Tibial artery (tissue), 4 donors: ENCODE data around the gene CSAD.

ENCODE experiments used
- DNase-seq, 2 donors: peaks; one replicate each; pipeline ENCODE4 v3.0.0-alpha.2; 2019
- H3K27ac ChIP-seq, 2 donors: fragments of 200-600 bp; sonication (generic) in 1 of 2; 1 replicate in 1 of 2; 2 replicates in 1 of 2; pipeline ENCODE4 v1.5.1; 2018 to 2019; ENCODE audit warnings: mild to moderate bottlenecking in 1 of 2
- H3K27me3 ChIP-seq, 2 donors: fragments of 200-600 bp; sonication (generic) in 1 of 2; one replicate each; pipeline versions ENCODE4 v1.5.1 to v1.6.0; 2016 to 2019
- H3K36me3 ChIP-seq, 3 donors: fragments of 200-600 bp; sonication (generic) in 2 of 3; one replicate each; pipeline ENCODE4 v1.5.1; 2016 to 2019; ENCODE audit warnings: mild to moderate bottlenecking in 2 of 3
- H3K4me1 ChIP-seq, 4 donors: fragments of 200-600 bp; sonication (generic) in 2 of 4; 1 replicate in 3 of 4; 2 replicates in 1 of 4; pipeline ENCODE4 v1.5.1; 2016 to 2019
- H3K4me3 ChIP-seq, 2 donors: fragments of 200-600 bp; sonication (generic) in 1 of 2; 1 replicate in 1 of 2; 2 replicates in 1 of 2; pipeline ENCODE4 v1.5.1; 2018 to 2019; ENCODE audit warnings: mild to moderate bottlenecking in 2 of 2
- H3K9me3 ChIP-seq, 3 donors: fragments of 200-600 bp; sonication (generic) in 1 of 3; one replicate each; pipeline ENCODE4 v1.5.1; 2016 to 2019
- intact Hi-C: fragments of 100-400 bp; cut with DNase I; formaldehyde crosslinking; loops from one replicate; pipeline ENCODE4 v1.15.0; 2023; ENCODE audit warnings: low total_unique reads
- TF ChIP-seq, protein P1 (sequence below), 2 experiments: fragments of 200-600 bp in 1 of 2; fragments of 450-650 bp in 1 of 2; IDR thresholded peaks; one replicate each; pipeline ENCODE4 v1.5.1; 2017 to 2019; ENCODE audit warnings: antibody characterized with exemption in 2 of 2, mild to moderate bottlenecking in 1 of 2, moderate library complexity in 1 of 2

CSAD gene

DNA sequence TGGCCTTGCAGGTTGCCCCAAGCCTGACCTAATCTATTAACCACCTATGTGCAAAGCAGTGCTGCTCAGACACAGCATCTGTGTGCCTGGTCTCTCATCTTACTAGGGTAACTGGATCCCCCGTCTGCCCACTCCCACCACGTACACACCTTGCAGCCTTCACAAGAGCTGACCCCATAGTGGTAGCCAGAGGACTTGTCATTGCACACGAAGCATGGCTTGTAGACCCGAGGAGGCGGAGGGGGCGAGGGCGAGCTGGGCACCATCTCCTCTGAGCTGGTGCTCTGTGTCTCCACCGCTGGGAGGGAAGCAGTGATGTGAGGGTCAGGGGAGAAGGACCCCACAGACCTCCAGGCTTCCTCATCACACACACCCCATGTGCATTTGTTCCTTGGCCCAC, 34.8 kb upstream of the CSAD start:
- peak in 1 of 2 donors; percentile 61 for DNase-seq
- H3K9me3 ChIP-seq: no peaks in the 10 kb centered on the region
- peaks cover 4 to 46% (median 35%) of the 10 kb centered on the region in 4 donors for H3K4me1 ChIP-seq
- no peak overlapping the region for H3K4me3 ChIP-seq
- peak overlapping the region in 1 of 2 donors; percentile 11 for H3K27ac ChIP-seq
- TF ChIP-seq, protein P1, sequence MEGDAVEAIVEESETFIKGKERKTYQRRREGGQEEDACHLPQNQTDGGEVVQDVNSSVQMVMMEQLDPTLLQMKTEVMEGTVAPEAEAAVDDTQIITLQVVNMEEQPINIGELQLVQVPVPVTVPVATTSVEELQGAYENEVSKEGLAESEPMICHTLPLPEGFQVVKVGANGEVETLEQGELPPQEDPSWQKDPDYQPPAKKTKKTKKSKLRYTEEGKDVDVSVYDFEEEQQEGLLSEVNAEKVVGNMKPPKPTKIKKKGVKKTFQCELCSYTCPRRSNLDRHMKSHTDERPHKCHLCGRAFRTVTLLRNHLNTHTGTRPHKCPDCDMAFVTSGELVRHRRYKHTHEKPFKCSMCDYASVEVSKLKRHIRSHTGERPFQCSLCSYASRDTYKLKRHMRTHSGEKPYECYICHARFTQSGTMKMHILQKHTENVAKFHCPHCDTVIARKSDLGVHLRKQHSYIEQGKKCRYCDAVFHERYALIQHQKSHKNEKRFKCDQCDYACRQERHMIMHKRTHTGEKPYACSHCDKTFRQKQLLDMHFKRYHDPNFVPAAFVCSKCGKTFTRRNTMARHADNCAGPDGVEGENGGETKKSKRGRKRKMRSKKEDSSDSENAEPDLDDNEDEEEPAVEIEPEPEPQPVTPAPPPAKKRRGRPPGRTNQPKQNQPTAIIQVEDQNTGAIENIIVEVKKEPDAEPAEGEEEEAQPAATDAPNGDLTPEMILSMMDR (IDR thresholded peaks at IDR 0.05): no peak
- H3K27me3 ChIP-seq: no peaks in the 10 kb centered on the region
- intact Hi-C loops: loop anchor here (2.0 kb wide), 1 partner anchor 35 kb away; no protein-coding TSS in a partner anchor
- H3K36me3 ChIP-seq: peaks cover 44 to 60% (median 47%) of the 10 kb centered on the region in 3 donors

DNA sequence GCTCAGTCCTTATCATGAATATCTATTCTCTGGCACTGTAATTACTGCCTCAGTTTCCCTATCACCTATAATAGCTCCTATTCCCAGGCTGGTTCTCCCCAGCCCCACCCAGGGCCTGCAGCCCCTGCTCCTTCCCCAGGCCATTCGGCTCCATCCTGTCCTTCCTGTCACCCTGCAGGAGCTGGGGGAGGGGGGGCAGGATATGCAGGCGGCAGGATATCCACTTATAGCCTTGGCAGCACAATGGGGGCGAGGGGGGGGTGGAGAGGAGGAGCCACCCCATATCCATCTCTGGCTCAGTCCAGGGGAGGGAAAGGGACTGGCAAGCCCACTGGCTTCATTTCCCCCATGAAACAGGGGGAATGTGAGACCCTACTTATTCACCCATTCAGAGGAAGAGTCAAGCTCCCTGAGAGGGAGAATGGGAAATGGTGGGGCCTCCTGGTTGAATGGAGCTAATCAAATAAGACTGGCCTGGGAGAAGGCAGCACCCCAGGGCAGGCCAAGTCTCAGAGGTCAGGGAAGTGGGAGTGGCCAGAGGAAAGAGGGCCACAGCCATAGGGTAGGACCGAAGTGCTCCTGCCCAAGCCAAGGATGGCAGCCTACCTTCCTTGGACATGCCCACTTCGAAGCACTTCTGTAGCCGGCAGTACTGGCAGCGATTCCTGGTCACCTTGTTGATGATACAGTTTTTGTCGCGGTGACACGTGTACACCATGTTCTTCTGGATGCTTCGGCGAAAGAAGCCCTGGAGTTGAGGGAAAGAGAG, 34.1 kb upstream of the CSAD start:
- Histone ChIP-seq H3K27ac (peak overlapping the region in 1 of 2 donors; percentile 11), H3K9me3 (no peaks in the 10 kb centered on the region), H3K36me3 (peaks cover 48 to 66% (median 53%) of the 10 kb centered on the region in 3 donors), H3K4me1 (peaks cover 4 to 46% (median 35%) of the 10 kb centered on the region in 4 donors), H3K27me3 (no peaks in the 10 kb centered on the region), H3K4me3 (no peak overlapping the region)
- TF ChIP-seq, protein P1 (IDR thresholded peaks at IDR 0.05): no peak
- DNase-seq: peak in 1 of 2 donors; percentile 70
- intact Hi-C loops: loop anchor here (2.0 kb wide), 1 partner anchor 36 kb away; no protein-coding TSS in a partner anchor

- no peak overlapping the region for H3K4me3 ChIP-seq
- H3K9me3 ChIP-seq: no peaks in the 10 kb centered on the region
- no peak for DNase-seq
- intact Hi-C loops: loop anchor here (2.0 kb wide), 1 partner anchor 37 kb away; no protein-coding TSS in a partner anchor
- peaks cover 48 to 72% (median 55%) of the 10 kb centered on the region in 3 donors for H3K36me3 ChIP-seq
- H3K27me3 ChIP-seq: no peaks in the 10 kb centered on the region
- H3K4me1 ChIP-seq: peaks cover 4 to 44% (median 35%) of the 10 kb centered on the region in 4 donors
- TF ChIP-seq, protein P1 (IDR thresholded peaks at IDR 0.05): no peak
- peak overlapping the region in 1 of 2 donors; percentile 11 for H3K27ac ChIP-seq
Measured at GRCh38 chr12:53214221-53214620, 33.5 kb upstream of the CSAD start.

GRCh38 chr12:53213348-53213747, 32.6 kb upstream of the CSAD start:
- H3K4me1 ChIP-seq: peaks cover 4 to 44% (median 35%) of the 10 kb centered on the region in 4 donors
- DNase-seq: peak; percentile 79 to 87
- H3K27ac ChIP-seq: no peak overlapping the region
- H3K9me3 ChIP-seq: no peaks in the 10 kb centered on the region
- TF ChIP-seq, protein P1 (IDR thresholded peaks at IDR 0.05): peak; percentile 89 to 94
- no peaks in the 10 kb centered on the region for H3K27me3 ChIP-seq
- intact Hi-C loops: loop anchor here (2.0 kb wide), 1 partner anchor 75 kb away; no protein-coding TSS in a partner anchor
- no peak overlapping the region for H3K4me3 ChIP-seq
- H3K36me3 ChIP-seq: peaks cover 48 to 72% (median 55%) of the 10 kb centered on the region in 3 donors

- intact Hi-C loops: loop anchor here (2.0 kb wide), 1 partner anchor 76 kb away; no protein-coding TSS in a partner anchor
- Histone ChIP-seq H3K27me3 (no peaks in the 10 kb centered on the region), H3K27ac (no peak overlapping the region), H3K4me3 (no peak overlapping the region), H3K9me3 (no peaks in the 10 kb centered on the region), H3K4me1 (peaks cover 3 to 43% (median 33%) of the 10 kb centered on the region in 4 donors), H3K36me3 (peaks cover 48 to 72% (median 55%) of the 10 kb centered on the region in 3 donors)
- TF ChIP-seq, protein P1 (IDR thresholded peaks at IDR 0.05): no peak
- no peak for DNase-seq
Measured at GRCh38 chr12:53212931-53213330, 32.2 kb upstream of the CSAD start.
